GM18861 (cell line): ENCODE results near the gene BBLN.

ENCODE experiments used
- ATAC-seq: cut with Tn5 transposase; IDR thresholded peaks from one replicate; pipeline ENCODE4 v1.9.1; 2021; ENCODE audit not compliant: unreplicated experiment

BBLN gene

GRCh38 chr9:128144239-128145181, 15.6 kb upstream of the BBLN start:
- no peak for ATAC-seq

GRCh38 chr9:128145536-128145935, 14.5 kb upstream of the BBLN start:
- ATAC-seq, result no peak

- ATAC-seq, result no peak
Measured at GRCh38 chr9:128145951-128146351, 14.1 kb upstream of the BBLN start.

- no peak for ATAC-seq
Measured at GRCh38 chr9:128146591-128147120, 13.4 kb upstream of the BBLN start.

GRCh38 chr9:128148509-128149000, 11.5 kb upstream of the BBLN start:
- ATAC-seq, result no peak

GRCh38 chr9:128149001-128149701, 10.9 kb upstream of the BBLN start, which contains the start of gene LCN2:
Gene LCN2, plus strand, starts transcription at chr9:128149453. Its CDS starts 73 bp downstream, at chr9:128149526.
- no peak for ATAC-seq

GRCh38 chr9:128149951-128150593, 10.0 kb upstream of the BBLN start:
- no peak for ATAC-seq

GRCh38 chr9:128150594-128151308, 9.3 kb upstream of the BBLN start:
- ATAC-seq, result no peak

- ATAC-seq, result no peak
Measured at GRCh38 chr9:128151309-128152132, 8.5 kb upstream of the BBLN start.

GRCh38 chr9:128152133-128153059, 7.7 kb upstream of the BBLN start:
- ATAC-seq, result no peak

- ATAC-seq, result no peak
Measured at GRCh38 chr9:128153060-128153946, 6.8 kb upstream of the BBLN start.

GRCh38 chr9:128153947-128154695, 5.9 kb upstream of the BBLN start:
- ATAC-seq, result no peak

GRCh38 chr9:128155736-128156500, 4.1 kb upstream of the BBLN start:
- ATAC-seq, result no peak

GRCh38 chr9:128159522-128159783, 612 bp upstream of the BBLN start:
- no peak for ATAC-seq

- ATAC-seq, result peak; percentile 8
Measured at GRCh38 chr9:128160603-128160987, 530 bp downstream of the BBLN start.

GRCh38 chr9:128161215-128161902, 1.3 kb downstream of the BBLN start:
- no peak for ATAC-seq
